C4-2B (cell line): ENCODE data around the gene SLC35D3.

ENCODE experiments used
- CTCF ChIP-seq: fragments of 450-650 bp; conservative IDR thresholded peaks from 2 replicates; pipeline ENCODE4 v1.5.1; 2017; ENCODE audit warnings: mild to moderate bottlenecking
- ZFX ChIP-seq: fragments of 450-650 bp; IDR thresholded peaks from 2 replicates; pipeline ENCODE4 v1.6.1; 2017

- TF ChIP-seq CTCF: no peak
- TF ChIP-seq ZFX: no peak
Observed at GRCh38 chr6:136895901-136896300, 26.2 kb upstream of the SLC35D3 start.
